Activated T-helper 1 cell treated with Interleukin-2 at 50 U/mL for 16 hours (primary cell): ENCODE results near the gene LRCH3.
"Not testable (repeated sequence)": the region's sequence is repeated elsewhere in the genome, so short reads cannot be mapped to it uniquely, and the experiment has no call there.

Experiments used
- DNase-seq: peaks from one replicate; pipeline ENCODE4 v3.0.0-alpha.2; 2020; ENCODE audit warnings: low read depth

The LRCH3 gene

DNA sequence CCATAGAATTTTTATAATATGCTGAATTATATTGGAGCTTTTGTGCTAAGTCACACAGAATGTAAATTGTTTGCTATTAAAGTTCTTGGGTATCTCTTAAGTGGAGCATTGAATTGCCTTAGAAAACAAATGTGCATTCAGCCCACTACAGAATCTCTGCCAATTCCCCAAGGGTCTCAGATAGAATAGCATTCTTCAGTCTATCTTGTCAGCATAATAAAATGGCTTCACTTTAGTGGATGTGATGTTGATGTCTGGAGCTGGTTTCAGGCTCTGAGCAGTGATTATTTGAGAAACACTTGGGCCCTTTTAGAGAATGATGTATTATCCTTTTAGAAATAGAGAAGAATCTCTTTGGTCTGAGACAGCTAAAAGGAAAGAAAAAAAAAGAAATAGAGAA lies 45.2 kb downstream of the LRCH3 start:
- no peak for DNase-seq

DNA sequence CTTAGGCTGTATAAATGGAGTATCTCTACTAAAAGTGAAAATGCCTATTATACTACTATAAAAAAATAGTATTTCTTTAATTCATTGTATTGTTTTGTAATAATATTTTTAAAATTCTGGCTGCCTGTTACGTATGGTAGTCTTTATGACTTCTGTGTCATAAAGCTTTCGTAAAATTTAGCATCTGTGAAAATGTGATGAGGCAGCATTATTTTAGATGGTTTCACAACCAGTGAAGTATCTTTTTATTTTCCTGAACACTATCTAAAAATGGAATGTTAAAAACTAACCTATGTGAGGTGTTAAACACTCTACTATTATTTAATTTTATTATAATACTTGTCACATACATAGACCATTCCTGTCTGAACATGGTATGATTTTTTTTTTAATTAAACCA lies 46.2 kb downstream of the LRCH3 start:
- DNase-seq: no peak

DNA sequence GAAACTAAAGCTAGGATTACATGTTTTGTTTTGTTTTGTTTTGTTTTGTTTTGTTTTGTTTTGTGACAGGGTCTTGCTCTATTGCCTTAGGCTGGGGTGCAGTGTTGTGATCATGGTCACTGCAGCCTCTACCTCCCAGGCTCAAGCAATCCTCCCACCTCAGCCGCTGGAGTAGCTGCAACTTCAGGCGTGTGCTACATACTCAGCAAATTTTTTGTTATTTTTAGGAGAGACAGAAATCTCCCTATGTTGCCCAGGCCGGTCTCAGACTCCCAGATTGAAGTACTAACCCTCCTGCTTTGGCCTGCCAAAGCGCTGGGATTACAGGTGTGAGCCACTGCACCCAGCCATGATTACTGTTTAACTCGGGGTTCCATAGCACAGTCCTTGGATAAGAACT lies 50.7 kb downstream of the LRCH3 start:
- DNase-seq: no peak

DNA sequence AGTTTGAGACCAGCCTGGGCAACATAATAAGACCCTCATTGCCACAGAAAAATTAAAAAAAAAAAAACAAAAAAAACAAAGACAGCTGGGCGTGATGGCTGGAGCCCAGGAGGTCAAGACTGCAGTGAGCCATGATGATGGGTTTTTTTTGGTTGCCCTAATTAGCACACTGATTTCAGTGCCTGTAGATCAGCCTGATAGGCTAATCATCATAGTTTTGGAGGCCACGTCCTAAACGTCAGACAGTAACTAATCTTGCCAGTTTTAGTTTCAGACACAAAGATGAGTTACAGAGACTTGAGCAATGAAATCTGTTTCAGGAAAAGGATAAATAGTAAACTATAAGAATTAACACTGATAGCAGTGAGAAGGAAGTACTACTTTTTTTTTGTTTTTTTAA lies 55.4 kb downstream of the LRCH3 start:
- DNase-seq: no peak

DNA sequence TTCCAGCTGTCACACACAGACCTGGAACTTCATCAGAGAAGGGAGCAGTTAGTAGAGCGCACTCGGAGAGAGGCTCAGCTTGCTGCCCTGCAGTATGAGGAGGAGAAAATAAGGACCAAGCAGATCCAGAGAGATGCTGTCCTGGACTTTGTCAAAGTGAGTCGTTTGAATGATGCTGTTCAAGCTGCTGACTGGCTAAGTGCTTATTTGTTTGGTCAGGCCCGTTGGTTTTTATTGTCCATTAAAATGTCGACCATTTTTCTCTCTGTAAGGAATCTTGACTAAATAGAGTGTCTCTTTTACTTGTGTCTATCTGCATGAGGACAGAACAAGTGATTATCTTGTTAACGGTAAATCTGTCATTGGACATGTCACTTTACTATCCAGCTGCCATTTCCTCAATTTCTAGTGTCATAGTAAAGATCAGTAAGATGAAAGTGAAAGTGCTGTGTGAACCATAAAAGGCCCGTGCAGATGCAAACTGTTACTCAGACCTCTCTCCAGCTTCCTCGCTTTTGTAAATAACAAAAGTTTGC lies 56.9 kb downstream of the LRCH3 start:
- DNase-seq: no peak

DNA sequence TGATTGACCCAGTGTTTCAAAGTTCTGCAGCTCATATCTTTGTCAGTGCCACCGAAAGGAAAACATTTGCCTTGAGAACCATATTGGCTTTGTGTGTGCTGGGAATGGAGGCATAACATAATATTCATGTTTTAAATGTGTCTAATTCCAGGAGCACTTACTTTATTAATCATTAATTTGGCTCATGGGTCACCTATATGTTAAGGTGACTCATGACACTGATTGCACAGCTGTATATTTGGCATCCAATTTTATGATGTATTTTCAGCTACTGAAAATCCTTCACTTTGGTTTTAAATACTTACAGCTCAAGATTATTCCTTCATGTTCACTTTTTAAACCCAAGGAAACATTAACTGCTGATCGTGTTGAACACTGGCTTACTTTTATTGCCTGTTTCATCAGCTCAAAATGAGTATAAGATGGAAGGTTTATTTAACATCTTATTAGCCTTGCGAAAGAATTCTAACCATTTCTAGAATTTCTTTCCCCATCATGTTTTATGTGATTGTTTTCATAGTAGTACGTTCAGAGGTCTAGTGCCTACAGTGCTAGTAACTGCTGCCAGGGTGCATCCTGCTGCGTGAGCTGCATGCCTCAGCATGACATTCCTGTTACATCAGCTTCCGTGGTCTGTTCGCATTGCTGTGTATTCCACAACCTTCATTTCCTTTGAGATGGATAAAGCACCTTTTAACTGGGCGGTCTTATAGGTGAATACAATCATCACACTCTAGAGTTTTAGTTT lies 63.7 kb downstream of the LRCH3 start:
- no peak for DNase-seq

DNA sequence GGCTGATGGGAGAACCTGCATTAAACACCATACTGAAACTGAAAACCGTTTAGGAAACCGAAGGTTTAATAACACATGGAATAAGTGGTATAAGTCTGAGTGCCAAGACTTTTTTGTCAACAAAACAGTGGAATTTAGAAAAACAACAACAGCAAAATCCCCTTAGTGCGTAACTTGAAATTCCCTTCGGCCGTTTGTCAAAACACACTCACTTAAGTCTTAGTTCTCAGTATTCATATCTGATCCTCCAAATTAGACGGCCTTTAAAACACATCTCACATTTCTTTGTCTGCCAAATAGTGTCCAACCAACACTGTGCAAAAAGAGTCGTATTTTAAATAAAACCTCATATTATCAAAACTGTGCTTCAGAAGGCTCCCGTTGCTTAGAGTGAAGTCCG lies 64.5 kb downstream of the LRCH3 start:
- DNase-seq: no peak

DNA sequence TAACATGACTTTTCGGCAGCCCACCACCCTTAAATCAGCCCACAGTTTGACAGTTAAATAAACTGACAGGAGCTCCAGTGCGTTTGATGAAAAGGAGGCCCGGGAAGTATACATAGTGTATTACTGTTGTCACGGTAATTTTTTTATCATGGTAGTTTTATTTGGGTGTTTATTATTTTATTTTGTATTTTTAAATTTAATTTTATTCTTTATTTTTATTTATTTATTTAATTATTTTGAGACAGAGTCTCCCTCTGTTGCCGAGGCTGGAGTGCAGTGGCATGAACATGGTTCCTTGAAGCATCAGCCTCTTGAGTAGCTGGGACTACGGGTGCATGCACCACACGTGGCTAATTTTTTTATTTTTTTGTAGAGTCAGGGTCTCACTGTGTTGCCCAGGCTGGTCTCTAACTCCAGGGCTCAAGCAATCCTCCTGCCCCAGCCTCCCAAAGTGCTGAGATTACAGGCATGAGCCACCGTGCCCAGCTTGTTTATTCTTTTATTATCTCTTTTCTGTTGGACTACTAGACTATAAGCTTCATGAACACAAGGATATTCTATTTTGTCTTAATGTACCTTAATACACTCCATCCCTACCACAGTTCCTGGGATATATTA lies 65.3 kb downstream of the LRCH3 start:
- no peak for DNase-seq

DNA sequence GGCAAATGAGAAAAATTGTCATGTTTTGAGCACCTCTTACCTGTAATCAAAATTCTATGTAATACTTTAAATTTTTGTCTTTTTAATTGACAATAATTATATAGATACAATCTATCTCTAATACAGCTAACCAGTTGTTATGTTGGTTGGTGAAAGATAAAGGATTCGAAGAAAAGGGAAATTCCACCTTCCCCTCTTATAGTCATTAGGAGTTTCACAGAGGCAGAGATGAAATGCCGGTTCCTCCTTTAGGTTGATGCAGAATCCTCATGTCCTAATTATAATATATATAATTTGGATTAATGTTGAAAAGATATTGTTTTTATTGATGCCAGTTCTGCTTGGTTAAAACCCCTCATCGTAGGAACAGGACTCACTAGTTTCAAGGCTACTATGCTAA lies 67.1 kb downstream of the LRCH3 start:
- no peak for DNase-seq

DNA sequence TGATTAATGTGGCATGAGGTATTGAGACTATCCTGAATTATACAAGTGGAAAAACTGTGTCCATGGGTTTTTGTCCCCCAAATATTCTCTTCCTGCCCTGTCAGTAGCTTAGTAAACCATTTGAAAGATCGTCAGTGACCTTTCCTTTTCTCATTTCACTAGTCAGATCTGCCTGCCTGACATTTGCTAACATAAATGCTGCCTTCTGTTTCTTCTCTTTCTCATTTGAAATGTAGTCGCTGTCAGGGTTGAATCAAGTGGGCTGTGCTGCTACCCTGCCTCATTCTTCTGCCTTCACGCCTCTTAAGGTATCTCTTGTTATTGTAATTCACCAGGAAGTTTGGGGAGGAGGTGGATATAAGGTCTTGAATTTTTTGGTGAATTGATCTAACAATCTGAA lies 67.5 kb downstream of the LRCH3 start:
- no peak for DNase-seq

DNA sequence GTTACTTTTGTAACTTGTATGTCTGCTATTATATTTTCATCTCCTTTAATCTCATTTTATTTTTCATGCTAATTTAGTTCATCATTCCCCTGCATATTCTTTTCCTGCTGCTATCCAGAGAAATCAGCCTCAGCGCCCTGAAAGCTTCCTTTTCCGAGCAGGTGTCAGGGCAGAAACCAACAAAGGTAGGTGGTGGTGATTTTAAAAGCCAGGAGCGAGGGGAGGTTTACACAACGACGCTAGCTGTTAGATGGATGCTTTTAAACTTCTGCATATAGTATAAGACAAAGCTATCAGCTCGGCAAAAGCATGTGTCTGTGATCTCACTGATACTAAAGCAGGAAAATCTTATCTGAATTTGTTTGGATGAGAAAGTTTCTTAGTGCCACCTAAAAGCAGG lies 75.0 kb downstream of the LRCH3 start:
- DNase-seq: no peak

DNA sequence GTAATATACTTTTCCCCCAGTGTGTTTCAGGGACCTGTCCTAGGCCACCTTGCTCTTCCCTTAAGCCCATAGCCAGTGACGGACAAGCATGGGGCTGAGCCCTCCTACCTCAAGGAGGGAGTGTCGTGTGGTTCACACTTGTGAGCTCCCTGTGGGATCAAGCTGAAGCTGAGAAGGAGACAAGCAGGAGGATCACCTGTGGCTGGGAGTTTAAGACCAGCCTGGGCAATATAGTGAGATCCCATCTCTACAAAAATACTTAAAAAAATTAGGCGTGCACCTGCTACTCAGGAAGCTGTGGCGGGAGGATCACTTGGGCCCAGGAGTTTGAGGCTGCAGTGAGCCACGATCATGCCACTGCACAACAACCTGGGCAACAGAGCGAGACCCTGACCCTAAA lies 82.3 kb downstream of the LRCH3 start:
- DNase-seq: no peak

DNA sequence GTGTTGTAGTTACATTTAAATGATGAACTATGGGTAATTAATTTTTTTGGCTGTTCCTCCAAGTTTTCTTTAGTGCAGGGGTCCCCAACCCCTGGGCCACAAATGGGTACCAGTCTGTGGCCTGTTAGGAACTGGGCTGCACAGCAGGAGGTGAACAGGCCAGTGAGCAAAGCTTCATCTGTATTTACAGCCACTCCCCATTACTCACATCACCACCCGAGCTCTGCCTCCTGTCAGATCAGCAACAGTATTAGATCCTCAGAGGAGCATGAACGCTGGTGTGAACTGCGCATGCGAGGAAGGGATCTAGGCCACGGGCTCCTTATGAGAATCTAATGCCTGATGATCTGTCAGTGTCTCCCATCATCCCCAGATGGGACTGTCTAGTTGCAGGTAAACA lies 83.0 kb downstream of the LRCH3 start:
- no peak for DNase-seq

DNA sequence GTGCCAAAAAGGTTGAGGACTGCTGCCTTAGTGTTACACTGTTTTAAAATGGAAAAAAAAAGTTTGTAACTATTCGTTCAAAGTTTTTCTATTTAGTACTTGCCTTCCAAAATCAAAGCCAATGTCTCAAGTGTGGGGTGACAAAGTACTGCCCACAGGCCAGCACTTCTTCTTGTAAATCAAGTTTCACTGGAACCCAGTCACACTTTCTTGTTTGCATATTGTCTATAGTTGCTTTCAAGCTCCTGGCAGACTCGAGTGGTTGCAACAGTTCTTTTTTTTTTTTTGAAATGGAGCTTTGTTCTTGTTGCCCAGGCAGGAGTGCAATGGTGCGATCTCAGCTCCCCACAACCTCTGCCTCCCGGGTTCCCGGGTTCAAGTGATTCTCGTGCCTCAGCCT lies 83.6 kb downstream of the LRCH3 start:
- DNase-seq: no peak

DNA sequence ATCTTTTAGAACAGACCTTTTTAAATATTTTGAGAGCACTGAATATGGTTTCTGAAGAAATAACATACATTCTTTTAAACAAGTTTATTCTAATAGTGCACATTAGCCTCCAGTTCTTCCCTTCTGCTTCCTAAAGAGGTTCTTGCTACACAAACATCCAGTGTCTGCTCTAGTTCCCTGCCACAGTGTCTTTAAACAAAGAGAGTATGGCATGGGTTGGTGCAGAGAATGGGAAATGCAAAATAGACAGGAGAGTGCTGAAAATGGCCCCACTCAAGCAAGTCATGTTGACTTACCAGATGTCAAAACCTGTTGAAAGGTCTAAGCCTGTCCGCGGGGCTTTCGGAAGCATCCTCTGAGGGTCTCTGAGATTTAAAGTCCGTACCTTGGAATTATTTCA lies 86.8 kb downstream of the LRCH3 start:
- no peak for DNase-seq

DNA sequence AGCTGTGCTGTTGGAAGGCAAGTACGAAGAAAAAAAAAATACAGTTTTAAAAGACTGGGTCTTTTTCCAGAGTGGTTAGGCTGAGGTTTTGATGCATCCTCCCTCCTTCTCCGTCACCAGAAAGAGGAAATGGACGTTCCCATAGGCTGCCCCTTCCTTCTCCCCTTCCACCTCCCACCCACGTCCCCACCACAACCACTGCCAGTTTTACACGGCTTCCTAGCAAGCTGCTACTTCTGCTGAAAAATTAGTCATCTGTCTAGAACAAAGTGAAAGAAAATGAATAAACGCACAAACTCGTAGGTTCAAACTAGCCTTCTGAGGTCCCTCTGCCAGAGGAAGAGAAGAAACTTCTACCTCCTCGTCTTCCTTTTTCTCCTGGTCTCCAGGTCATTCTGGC lies 87.4 kb downstream of the LRCH3 start:
- no peak for DNase-seq

DNA sequence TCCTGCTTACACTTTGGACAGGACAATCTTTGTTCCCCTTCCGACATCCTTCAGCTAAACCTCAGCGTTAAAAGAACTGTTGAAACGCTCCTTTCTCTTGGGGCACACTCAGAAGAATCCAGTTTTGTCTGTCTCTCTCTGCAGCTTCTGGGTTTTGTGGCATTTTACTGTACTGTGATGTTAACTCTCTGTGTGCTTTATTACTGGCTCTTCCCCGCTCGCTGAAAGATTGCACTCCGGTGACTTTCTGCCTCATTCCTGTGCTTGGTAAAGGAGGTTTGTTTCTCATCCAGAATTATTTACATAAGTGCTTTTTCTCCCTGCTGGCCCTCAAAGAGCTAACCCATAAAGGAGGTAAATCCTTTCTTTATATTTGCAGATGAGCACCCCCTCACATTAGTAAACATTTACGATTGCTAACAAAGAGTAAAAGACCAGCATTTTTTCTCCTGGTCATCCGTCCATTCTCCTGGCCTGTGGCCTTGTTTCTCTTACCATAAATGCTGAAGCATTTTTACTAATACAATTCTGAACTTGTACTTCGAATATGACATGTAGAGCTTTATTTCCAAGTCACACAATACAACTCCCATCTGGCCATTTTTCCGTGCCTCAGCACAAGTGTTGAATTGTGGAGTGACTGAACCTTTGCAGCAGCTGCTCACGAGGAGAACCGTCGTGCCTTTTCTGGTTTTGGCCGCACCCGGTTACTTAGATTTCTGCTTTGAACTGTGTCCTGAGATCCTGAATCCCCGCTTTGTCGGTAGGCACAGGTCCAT lies 89.6 kb downstream of the LRCH3 start:
- no peak for DNase-seq

DNA sequence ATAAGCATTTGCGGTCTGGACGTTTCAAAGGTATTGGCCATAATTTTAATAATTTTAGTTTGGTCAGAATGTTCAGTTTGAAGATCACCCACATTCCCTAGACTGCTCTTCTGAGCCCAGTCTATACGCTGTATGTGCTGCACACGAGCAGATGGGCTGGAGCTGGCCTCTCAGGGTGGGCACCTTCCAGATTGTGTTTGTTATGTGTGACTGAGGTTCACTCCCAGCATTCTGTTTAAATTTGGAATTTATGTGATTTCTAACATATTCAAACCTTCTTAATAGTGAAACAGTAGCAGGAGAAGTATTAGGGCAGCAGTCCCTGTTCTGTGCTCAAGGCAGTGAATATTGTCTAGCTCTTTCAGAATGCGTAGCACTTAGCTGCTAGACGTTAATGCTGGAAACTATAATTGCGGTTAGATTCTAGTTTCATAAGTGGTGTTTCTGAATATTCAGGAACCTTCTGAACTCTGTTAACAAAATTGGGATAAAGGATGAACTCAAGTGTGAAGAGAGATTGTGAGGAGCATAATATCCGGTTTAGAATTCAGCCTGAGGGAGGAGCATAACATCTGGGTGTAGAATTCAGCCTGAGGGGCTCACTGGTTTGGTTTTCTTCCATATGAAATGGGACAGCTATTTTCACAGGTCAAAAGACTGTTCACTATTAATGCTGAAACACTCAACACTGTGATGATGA lies 90.4 kb downstream of the LRCH3 start:
- DNase-seq: no peak

DNA sequence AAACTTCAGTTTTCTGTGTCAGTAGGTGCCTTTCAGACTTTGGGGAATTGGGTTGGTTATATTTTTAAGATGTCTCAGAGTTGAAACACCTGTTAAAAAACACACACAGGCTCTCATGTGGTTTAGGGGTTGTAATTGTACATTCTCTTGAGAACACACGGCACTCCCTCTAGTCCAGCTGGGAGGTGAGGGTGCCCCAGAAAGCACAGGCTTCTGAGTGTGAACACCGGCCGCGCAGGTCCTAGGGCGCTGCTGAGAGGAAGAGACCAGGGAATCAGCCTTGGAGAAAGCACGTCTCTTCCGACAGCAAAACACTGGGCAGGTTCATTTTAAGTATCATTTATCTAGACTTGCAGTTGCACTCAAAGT lies 90.9 kb downstream of the LRCH3 start:
- DNase-seq: no peak

DNA sequence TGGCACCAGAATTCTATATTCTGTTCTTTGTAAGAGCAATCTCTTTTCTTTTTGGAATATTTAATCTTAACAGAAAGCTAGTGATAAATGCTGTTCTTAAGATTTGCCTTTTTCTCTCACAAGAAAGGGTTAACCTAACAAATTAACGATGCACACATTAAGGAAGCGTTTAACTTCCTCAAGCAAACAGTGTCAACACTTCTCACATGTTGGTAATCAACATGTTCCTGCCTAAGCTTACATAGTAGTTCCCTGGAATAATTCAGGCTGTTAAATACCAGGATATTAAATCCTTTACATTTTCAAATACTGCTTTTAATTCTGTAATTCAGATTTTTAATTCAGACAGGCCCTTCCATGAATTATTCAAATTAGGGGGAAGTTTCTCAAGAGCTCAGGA lies 91.5 kb downstream of the LRCH3 start:
- DNase-seq: no peak

DNA sequence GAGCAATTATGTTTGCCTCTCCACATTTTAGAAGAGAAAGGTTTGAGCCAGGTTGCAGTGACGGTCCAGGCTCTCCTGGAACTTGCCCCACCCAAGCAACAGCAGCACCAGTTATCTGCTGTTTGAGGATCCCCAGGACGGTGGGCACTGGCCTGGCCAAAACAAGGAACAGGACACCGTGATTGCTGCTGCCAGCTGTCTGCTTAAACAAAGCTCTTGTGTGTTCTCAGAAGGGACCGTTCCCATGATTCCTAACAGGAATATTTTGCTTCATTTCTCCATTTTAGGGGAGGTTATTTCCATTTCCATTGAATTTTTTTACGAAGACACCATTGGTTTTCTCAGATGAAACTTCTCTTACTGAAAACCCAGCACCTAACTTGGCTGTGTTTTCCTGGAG lies 92.5 kb downstream of the LRCH3 start:
- no peak for DNase-seq

DNA sequence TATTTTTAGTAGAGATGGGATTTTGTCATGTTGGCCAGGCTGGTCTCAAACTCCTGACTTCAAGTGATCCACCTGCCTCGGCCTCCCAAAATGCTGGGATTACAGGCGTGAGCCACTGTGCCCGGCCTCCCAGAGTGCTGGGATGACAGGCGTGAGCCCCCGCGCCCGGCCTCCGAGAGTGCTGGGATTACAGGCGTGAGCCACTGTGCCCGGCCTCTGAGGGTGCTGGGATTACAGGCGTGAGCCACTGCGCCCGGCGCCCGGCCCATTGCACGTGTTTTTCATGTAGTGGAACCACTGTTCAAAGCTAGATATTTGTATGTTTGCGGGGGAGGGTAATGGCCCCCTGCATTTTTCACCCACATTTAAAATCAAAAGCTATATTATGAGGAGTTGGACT lies 93.3 kb downstream of the LRCH3 start:
- DNase-seq: not testable (repeated sequence)

DNA sequence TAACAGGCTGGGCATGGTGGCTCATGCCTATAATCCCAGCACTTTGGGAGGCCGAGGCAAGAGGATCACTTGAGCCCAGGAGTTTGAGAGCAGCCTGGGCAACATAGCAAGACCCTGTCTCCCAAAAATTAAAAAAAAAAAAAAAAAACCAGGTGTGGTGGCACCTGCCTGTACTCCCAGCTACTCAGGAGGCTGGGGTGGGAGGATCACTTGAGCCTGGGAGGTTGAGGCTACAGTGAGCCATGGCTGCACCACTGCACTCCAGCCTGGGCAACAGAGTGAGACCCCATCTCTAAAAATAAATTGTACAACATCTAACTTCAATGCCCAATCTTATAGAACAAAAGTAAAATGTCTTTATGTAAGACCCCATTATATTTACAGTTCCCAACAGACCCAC lies 95.0 kb downstream of the LRCH3 start:
- DNase-seq: not testable (repeated sequence)
